Neural progenitor cell (in vitro differentiated cells): ENCODE results near the gene SMIM11. TPM values are rescaled to one million over a fixed set of nuclear protein-coding genes. Genes with fewer than 3 reads are reported as not detected.

Experiments
- DNase-seq: peaks from one replicate; pipeline ENCODE4 v3.0.0-alpha.2; 2016; ENCODE audit warnings: low spot score
- H2AFZ ChIP-seq: fragments of 200-600 bp; sonication (generic); replicated peaks from 2 replicates; pipeline ENCODE4 v1.6.1; 2016; ENCODE audit warnings: antibody characterized with exemption
- H3F3A ChIP-seq: fragments of 200-600 bp; sonication (generic); 2 replicates; pipeline ENCODE4 v1.6.1; 2016; ENCODE audit warnings: antibody characterized with exemption, low read depth
- H3K27ac ChIP-seq: fragments of 200-600 bp; sonication (generic); 2 replicates; pipeline ENCODE4 v1.5.1; 2016; ENCODE audit warnings: mild to moderate bottlenecking
- H3K27me3 ChIP-seq: fragments of 200-600 bp; sonication (generic); 2 replicates; pipeline ENCODE4 v1.6.1; 2016; ENCODE audit warnings: mild to moderate bottlenecking, moderate library complexity
- H3K36me3 ChIP-seq: fragments of 200-600 bp; sonication (generic); 2 replicates; pipeline ENCODE4 v1.5.1; 2016
- H3K4me1 ChIP-seq: fragments of 200-600 bp; sonication (generic); 2 replicates; pipeline ENCODE4 v1.6.1; 2016; ENCODE audit warnings: mixed run types
- H3K4me2 ChIP-seq: fragments of 200-600 bp; sonication (generic); 2 replicates; pipeline ENCODE4 v1.6.1; 2016
- H3K4me3 ChIP-seq: fragments of 200-600 bp; sonication (generic); 2 replicates; pipeline ENCODE4 v1.5.1; 2016
- H3K79me2 ChIP-seq: fragments of 200-600 bp; sonication (generic); 2 replicates; pipeline ENCODE4 v1.6.1; 2016; ENCODE audit warnings: low read depth
- H3K9ac ChIP-seq: fragments of 200-600 bp; sonication (generic); 2 replicates; pipeline ENCODE4 v1.6.1; 2016
- H3K9me3 ChIP-seq: fragments of 200-600 bp; sonication (generic); 2 replicates; pipeline ENCODE4 v1.5.1; 2016; ENCODE audit warnings: low read depth
- H4K20me1 ChIP-seq: fragments of 200-600 bp; sonication (generic); 2 replicates; pipeline ENCODE4 v1.6.1; 2016; ENCODE audit warnings: low read depth
- H3K27ac Mint-ChIP-seq: 3 replicates; pipeline ENCODE4 v1.8.0; 2021; ENCODE audit warnings: mixed read lengths
- H3K27me3 Mint-ChIP-seq: 2 replicates; pipeline ENCODE4 v1.8.0; 2022; ENCODE audit warnings: low read depth, mild to moderate bottlenecking, inconsistent platforms, moderate library complexity, mixed read lengths; ENCODE audit not compliant: insufficient read depth
- H3K36me3 Mint-ChIP-seq: 3 replicates; pipeline ENCODE4 v1.8.0; 2021; ENCODE audit warnings: mixed read lengths
- H3K4me1 Mint-ChIP-seq: 3 replicates; pipeline ENCODE4 v1.8.0; 2021; ENCODE audit warnings: mixed read lengths
- H3K4me3 Mint-ChIP-seq: 3 replicates; pipeline ENCODE4 v1.8.0; 2021; ENCODE audit warnings: mild to moderate bottlenecking, moderate library complexity, mixed read lengths
- H3K9me3 Mint-ChIP-seq: 3 replicates; pipeline ENCODE4 v1.8.0; 2020; ENCODE audit warnings: mixed read lengths
- CTCF ChIP-seq: fragments of 200-600 bp; sonication (generic); IDR thresholded peaks from 2 replicates; pipeline ENCODE4 v1.5.1; 2017; ENCODE audit warnings: antibody characterized with exemption, mild to moderate bottlenecking
- EZH2 ChIP-seq: fragments of 200-600 bp; sonication (generic); IDR thresholded peaks from 2 replicates; pipeline ENCODE4 v1.6.1; 2017; ENCODE audit warnings: antibody characterized with exemption, mild to moderate bottlenecking, moderate library complexity
- EZH2phosphoT487 ChIP-seq: fragments of 200-600 bp; sonication (generic); IDR thresholded peaks from 2 replicates; pipeline ENCODE4 v1.6.1; 2017; ENCODE audit warnings: antibody characterized with exemption
- total RNA-seq: library from RNA; depleted of rRNA; stranded (reverse); fragments of >200 nt; gene quantifications from 2 replicates; pipeline ENCODE4 v1.2.3, GENCODE V29; 2015; ENCODE audit warnings: low replicate concordance

The SMIM11 gene
- total RNA-seq, 1 donor from 2014 or later, result 4.8 TPM

GRCh38 chr21:34357889-34358288 is 17.4 kb upstream of the SMIM11 start:
- TF ChIP-seq EZH2, result no peak
- TF ChIP-seq EZH2phosphoT487, result no peak
- no peak for TF ChIP-seq CTCF
- H3K4me3 ChIP-seq, result no peak overlapping the region
- Mint-ChIP-seq H3K36me3 (no peaks in the 10 kb centered on the region), H3K27me3 (peaks cover 2% of the 10 kb centered on the region), H3K27ac (no peak overlapping the region), H3K4me3 (no peak overlapping the region), H3K9me3 (peaks cover 4% of the 10 kb centered on the region), H3K4me1 (peaks cover 3% of the 10 kb centered on the region)
- H3F3A ChIP-seq, result no peaks in the 10 kb centered on the region
- H3K4me2 ChIP-seq, result no peak overlapping the region
- H3K9me3 ChIP-seq, result no peaks in the 10 kb centered on the region
- DNase-seq, result no peak
- H3K9ac ChIP-seq, result no peak overlapping the region
- no peaks in the 10 kb centered on the region for H3K36me3 ChIP-seq
- no peaks in the 10 kb centered on the region for H4K20me1 ChIP-seq
- no peaks in the 10 kb centered on the region for H3K79me2 ChIP-seq
- no peak overlapping the region for H2AFZ ChIP-seq
- no peaks in the 10 kb centered on the region for H3K27me3 ChIP-seq
- no peak overlapping the region for H3K27ac ChIP-seq
- H3K4me1 ChIP-seq, result peaks cover 3% of the 10 kb centered on the region

DNA sequence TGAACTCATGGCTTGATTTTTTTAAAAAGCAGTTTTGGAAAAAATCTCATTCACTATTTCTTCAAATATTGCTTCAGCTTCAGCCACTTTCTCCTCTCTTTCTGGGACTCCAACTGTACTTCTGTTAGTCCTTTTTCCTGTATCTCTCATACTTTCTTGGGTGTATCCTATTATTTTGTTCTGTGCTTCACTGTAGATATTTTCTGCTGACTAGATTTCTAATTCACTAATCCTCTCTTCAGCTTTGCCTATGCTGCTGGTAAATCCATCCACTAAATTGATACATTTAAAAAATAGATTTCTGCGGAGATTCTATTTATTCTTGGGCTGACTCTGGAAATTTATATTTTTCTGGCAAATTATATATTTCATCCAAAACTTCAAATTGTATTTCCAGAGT is 16.4 kb upstream of the SMIM11 start:
- H3K27me3 Mint-ChIP-seq, result peaks cover 2% of the 10 kb centered on the region
- no peaks in the 10 kb centered on the region for H3K36me3 ChIP-seq
- peaks cover 3% of the 10 kb centered on the region for H3K4me1 Mint-ChIP-seq
- H3K4me3 Mint-ChIP-seq, result no peak overlapping the region
- H3K4me3 ChIP-seq, result no peak overlapping the region
- no peak overlapping the region for H3K9ac ChIP-seq
- no peak for DNase-seq
- H2AFZ ChIP-seq, result no peak overlapping the region
- H3F3A ChIP-seq, result no peaks in the 10 kb centered on the region
- no peak overlapping the region for H3K27ac Mint-ChIP-seq
- TF ChIP-seq EZH2 (no peak), CTCF (no peak), EZH2phosphoT487 (no peak)
- no peak overlapping the region for H3K27ac ChIP-seq
- H3K4me1 ChIP-seq, result no peaks in the 10 kb centered on the region
- no peaks in the 10 kb centered on the region for H3K27me3 ChIP-seq
- H4K20me1 ChIP-seq, result no peaks in the 10 kb centered on the region
- no peak overlapping the region for H3K4me2 ChIP-seq
- H3K36me3 Mint-ChIP-seq, result no peaks in the 10 kb centered on the region
- no peaks in the 10 kb centered on the region for H3K79me2 ChIP-seq
- H3K9me3 ChIP-seq, result no peaks in the 10 kb centered on the region
- H3K9me3 Mint-ChIP-seq, result peaks cover 4% of the 10 kb centered on the region

- Histone ChIP-seq H3F3A (peaks cover 3% of the 10 kb centered on the region), H3K9ac (no peak overlapping the region), H4K20me1 (no peaks in the 10 kb centered on the region), H3K4me1 (peaks cover 4% of the 10 kb centered on the region), H2AFZ (no peak overlapping the region), H3K4me2 (no peak overlapping the region), H3K36me3 (no peaks in the 10 kb centered on the region), H3K4me3 (no peak overlapping the region), H3K27ac (no peak overlapping the region), H3K9me3 (no peaks in the 10 kb centered on the region), H3K27me3 (no peaks in the 10 kb centered on the region), H3K79me2 (no peaks in the 10 kb centered on the region)
- Mint-ChIP-seq H3K27ac (no peak overlapping the region), H3K4me1 (peaks cover 5% of the 10 kb centered on the region), H3K4me3 (no peak overlapping the region), H3K36me3 (no peaks in the 10 kb centered on the region), H3K9me3 (peaks cover 4% of the 10 kb centered on the region), H3K27me3 (no peaks in the 10 kb centered on the region)
- TF ChIP-seq CTCF, result no peak
- TF ChIP-seq EZH2, result no peak
- no peak for DNase-seq
Measured at GRCh38 chr21:34360488-34361241, 14.6 kb upstream of the SMIM11 start.
